HEK293 (cell line): Measurements from ENCODE around the gene CRYBA1.

Experiments
- GLIS2 ChIP-seq: fragments of 450-650 bp; formaldehyde crosslinking; IDR thresholded peaks from 2 replicates; pipeline ENCODE4 v1.5.1; 2016; ENCODE audit warnings: missing biosample characterization, missing genetic modification characterization
- HOXA7 ChIP-seq: sonication (generic); formaldehyde crosslinking; IDR thresholded peaks from 2 replicates; pipeline ENCODE4 v1.8.1; 2022; ENCODE audit warnings: missing genetic modification reagents, borderline replicate concordance
- MYNN ChIP-seq: fragments of 450-650 bp; formaldehyde crosslinking; IDR thresholded peaks from 2 replicates; pipeline ENCODE4 v1.5.1; 2016; ENCODE audit warnings: missing biosample characterization, missing genetic modification characterization, borderline replicate concordance
- ZBTB1 ChIP-seq: fragments of 450-650 bp; formaldehyde crosslinking; IDR thresholded peaks from 2 replicates; pipeline ENCODE4 v1.5.1; 2016; ENCODE audit warnings: missing biosample characterization, missing genetic modification characterization
- ZNF121 ChIP-seq: fragments of 450-650 bp; formaldehyde crosslinking; IDR thresholded peaks from 2 replicates; pipeline ENCODE4 v1.5.1; 2016; ENCODE audit warnings: missing biosample characterization, missing genetic modification characterization
- ZNF157 ChIP-seq: fragments of 450-650 bp; formaldehyde crosslinking; IDR thresholded peaks from 2 replicates; pipeline ENCODE4 v1.5.1; 2016; ENCODE audit warnings: missing biosample characterization, missing genetic modification characterization
- ZNF350 ChIP-seq: fragments of 450-650 bp; formaldehyde crosslinking; IDR thresholded peaks from 2 replicates; pipeline ENCODE4 v1.5.0; 2017; ENCODE audit warnings: missing biosample characterization, mild to moderate bottlenecking, missing genetic modification characterization
- ZNF433 ChIP-seq: fragments of 450-650 bp; formaldehyde crosslinking; IDR thresholded peaks from 2 replicates; pipeline ENCODE4 v1.5.1; 2016; ENCODE audit warnings: missing biosample characterization, missing genetic modification characterization, low read depth
- ZNF677 ChIP-seq: fragments of 450-650 bp; IDR thresholded peaks from 2 replicates; pipeline ENCODE4 v1.5.0; 2018; ENCODE audit warnings: missing biosample characterization, mild to moderate bottlenecking, missing genetic modification characterization, moderate library complexity
- TF ChIP-seq, protein P1 (sequence below): fragments of 450-650 bp; formaldehyde crosslinking; IDR thresholded peaks from 2 replicates; pipeline ENCODE4 v1.5.1; 2016; ENCODE audit warnings: missing biosample characterization, missing genetic modification characterization
- TF ChIP-seq, protein P2 (sequence below): fragments of 450-650 bp; formaldehyde crosslinking; IDR thresholded peaks from 2 replicates; pipeline ENCODE4 v1.5.1; 2016; ENCODE audit warnings: missing biosample characterization, missing genetic modification characterization
- TF ChIP-seq, protein P3 (sequence below): fragments of 450-650 bp; formaldehyde crosslinking; IDR thresholded peaks from 2 replicates; pipeline ENCODE4 v1.5.1; 2016; ENCODE audit warnings: missing biosample characterization, missing genetic modification characterization
- TF ChIP-seq, protein P4 (sequence below): sonication (generic); formaldehyde crosslinking; IDR thresholded peaks from 2 replicates; pipeline ENCODE4 v1.8.1; 2022; ENCODE audit warnings: mild to moderate bottlenecking, moderate library complexity, missing genetic modification reagents

GRCh38 chr17:29235904-29236303 lies 10.8 kb upstream of the CRYBA1 start:
- no peak for TF ChIP-seq ZNF677 (tag by site-specific recombination)
- TF ChIP-seq, protein P1, sequence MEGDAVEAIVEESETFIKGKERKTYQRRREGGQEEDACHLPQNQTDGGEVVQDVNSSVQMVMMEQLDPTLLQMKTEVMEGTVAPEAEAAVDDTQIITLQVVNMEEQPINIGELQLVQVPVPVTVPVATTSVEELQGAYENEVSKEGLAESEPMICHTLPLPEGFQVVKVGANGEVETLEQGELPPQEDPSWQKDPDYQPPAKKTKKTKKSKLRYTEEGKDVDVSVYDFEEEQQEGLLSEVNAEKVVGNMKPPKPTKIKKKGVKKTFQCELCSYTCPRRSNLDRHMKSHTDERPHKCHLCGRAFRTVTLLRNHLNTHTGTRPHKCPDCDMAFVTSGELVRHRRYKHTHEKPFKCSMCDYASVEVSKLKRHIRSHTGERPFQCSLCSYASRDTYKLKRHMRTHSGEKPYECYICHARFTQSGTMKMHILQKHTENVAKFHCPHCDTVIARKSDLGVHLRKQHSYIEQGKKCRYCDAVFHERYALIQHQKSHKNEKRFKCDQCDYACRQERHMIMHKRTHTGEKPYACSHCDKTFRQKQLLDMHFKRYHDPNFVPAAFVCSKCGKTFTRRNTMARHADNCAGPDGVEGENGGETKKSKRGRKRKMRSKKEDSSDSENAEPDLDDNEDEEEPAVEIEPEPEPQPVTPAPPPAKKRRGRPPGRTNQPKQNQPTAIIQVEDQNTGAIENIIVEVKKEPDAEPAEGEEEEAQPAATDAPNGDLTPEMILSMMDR (tag by site-specific recombination), result no peak
- TF ChIP-seq, protein P2, sequence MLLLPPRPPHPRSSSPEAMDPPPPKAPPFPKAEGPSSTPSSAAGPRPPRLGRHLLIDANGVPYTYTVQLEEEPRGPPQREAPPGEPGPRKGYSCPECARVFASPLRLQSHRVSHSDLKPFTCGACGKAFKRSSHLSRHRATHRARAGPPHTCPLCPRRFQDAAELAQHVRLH (tag by site-specific recombination), result no peak
- TF ChIP-seq ZNF350, result no peak
- no peak for TF ChIP-seq ZNF121
- TF ChIP-seq HOXA7 (CRISPR knock-in tag), result no peak
- TF ChIP-seq, protein P3, sequence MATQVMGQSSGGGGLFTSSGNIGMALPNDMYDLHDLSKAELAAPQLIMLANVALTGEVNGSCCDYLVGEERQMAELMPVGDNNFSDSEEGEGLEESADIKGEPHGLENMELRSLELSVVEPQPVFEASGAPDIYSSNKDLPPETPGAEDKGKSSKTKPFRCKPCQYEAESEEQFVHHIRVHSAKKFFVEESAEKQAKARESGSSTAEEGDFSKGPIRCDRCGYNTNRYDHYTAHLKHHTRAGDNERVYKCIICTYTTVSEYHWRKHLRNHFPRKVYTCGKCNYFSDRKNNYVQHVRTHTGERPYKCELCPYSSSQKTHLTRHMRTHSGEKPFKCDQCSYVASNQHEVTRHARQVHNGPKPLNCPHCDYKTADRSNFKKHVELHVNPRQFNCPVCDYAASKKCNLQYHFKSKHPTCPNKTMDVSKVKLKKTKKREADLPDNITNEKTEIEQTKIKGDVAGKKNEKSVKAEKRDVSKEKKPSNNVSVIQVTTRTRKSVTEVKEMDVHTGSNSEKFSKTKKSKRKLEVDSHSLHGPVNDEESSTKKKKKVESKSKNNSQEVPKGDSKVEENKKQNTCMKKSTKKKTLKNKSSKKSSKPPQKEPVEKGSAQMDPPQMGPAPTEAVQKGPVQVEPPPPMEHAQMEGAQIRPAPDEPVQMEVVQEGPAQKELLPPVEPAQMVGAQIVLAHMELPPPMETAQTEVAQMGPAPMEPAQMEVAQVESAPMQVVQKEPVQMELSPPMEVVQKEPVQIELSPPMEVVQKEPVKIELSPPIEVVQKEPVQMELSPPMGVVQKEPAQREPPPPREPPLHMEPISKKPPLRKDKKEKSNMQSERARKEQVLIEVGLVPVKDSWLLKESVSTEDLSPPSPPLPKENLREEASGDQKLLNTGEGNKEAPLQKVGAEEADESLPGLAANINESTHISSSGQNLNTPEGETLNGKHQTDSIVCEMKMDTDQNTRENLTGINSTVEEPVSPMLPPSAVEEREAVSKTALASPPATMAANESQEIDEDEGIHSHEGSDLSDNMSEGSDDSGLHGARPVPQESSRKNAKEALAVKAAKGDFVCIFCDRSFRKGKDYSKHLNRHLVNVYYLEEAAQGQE (tag by site-specific recombination), result no peak
- no peak for TF ChIP-seq GLIS2
- TF ChIP-seq ZBTB1 (tag by site-specific recombination), result no peak
- no peak for TF ChIP-seq MYNN (tag by site-specific recombination)
- TF ChIP-seq ZNF157 (tag by site-specific recombination), result no peak
- TF ChIP-seq ZNF433, result no peak
- TF ChIP-seq, protein P4, sequence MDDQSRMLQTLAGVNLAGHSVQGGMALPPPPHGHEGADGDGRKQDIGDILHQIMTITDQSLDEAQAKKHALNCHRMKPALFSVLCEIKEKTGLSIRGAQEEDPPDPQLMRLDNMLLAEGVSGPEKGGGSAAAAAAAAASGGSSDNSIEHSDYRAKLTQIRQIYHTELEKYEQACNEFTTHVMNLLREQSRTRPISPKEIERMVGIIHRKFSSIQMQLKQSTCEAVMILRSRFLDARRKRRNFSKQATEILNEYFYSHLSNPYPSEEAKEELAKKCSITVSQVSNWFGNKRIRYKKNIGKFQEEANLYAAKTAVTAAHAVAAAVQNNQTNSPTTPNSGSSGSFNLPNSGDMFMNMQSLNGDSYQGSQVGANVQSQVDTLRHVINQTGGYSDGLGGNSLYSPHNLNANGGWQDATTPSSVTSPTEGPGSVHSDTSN, result no peak
